RPMI7951 (cell line): ENCODE results near the gene NUDT3. TPM values are rescaled to one million over a fixed set of nuclear protein-coding genes. Genes with fewer than 3 reads are reported as not detected.
"Not testable (repeated sequence)": the region's sequence is repeated elsewhere in the genome, so short reads cannot be mapped to it uniquely, and the experiment has no call there.

Experiments used
- DNase-seq: peaks from one replicate; pipeline ENCODE4 v3.0.0-alpha.2; 2012; ENCODE audit warnings: low read depth
- total RNA-seq: library from RNA; depleted of rRNA; stranded (reverse); fragments of >200 nt; shearing (Covaris generic); gene quantifications from 2 replicates; pipeline ENCODE4 v1.2.3, GENCODE V29; 2014

NUDT3 gene
- total RNA-seq, 1 experiment from 2014 or later: 19.1 TPM

DNA sequence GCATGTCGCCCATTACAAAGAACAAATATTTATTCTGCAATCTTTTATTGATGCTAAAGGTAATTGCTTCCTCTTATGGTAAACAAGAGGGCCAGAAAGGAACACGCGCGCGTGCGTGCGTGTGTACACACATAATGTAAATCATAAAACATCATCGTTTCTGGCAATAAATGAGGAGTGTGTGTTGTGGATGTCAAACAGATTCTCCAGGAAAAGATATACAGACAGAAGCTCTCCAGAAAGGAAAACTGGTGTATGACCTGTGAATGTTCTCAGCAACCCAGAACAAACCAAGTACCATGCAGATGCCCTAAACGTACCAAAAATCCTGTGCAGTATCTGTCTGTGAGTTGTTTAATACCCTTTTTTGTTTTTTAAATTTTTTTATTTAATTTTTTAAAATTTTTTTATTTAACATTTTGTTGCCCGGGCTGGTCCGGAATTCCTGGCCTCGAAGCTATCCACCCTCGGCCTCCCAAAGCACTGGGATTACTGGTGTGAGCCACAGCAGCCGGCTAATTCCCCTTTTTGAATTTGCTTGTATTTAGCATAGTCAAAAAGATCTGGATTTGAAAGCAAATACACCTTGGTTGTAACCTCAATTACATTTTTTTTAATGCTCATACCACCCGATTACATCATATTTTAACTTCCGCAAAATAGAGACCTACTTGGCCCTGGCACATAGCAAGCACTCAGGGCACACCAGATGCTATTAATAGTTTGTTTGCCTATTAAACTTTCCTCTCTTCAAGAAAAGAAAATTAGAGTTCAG is 909 bp upstream of the NUDT3 start:
- DNase-seq: no peak

DNA sequence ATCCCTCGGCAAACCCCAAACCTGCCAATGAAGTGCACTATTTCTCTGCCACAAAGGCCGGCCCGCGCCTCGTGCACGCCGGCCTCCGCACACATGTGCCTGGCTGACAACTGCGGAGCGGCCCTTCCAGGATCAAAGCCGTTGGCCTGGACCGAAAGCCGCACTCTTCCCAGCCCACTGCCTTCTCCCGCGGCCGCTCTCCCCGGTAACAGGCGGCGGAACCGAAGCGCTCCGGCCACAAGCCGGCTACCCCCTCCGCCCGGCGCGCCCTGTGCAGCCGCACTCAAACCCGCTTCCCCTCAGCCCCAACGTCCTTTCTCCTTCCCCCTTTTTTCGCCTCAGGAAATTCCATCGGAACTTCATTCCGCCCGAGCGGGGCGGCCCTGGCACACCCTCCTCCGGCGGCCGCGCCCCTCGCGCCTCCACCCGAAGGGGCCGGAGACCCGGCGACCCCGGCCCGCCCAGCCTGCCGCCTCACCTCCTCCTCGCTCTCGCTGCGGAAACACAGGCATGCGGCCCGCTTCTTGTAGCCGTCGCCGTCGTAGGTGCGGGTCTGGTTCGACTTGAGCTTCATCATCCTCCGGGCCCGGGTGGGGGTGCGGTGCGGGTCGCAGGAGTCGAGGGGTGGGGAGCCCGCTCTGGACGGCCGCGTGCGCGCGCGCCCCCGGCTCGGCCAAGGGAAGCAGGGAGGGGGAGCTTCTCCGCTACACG is 528 bp downstream of the NUDT3 start:
- peak; percentile 69 for DNase-seq

DNA sequence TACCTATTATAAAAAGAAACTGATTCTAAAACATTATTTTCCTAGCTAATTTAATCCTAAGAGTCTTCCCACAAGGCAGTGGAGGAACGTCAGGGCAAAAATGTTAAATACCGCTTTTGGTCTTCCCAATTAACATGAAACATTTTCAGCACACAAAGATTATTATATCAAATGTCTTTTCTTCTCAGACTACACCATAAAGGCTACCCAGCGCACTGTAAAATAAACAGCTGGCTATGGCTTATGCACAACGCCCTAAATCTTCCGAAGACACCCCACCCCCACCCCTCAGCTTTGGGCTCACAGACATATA is 1.0 kb downstream of the NUDT3 start:
- DNase-seq: no peak

DNA sequence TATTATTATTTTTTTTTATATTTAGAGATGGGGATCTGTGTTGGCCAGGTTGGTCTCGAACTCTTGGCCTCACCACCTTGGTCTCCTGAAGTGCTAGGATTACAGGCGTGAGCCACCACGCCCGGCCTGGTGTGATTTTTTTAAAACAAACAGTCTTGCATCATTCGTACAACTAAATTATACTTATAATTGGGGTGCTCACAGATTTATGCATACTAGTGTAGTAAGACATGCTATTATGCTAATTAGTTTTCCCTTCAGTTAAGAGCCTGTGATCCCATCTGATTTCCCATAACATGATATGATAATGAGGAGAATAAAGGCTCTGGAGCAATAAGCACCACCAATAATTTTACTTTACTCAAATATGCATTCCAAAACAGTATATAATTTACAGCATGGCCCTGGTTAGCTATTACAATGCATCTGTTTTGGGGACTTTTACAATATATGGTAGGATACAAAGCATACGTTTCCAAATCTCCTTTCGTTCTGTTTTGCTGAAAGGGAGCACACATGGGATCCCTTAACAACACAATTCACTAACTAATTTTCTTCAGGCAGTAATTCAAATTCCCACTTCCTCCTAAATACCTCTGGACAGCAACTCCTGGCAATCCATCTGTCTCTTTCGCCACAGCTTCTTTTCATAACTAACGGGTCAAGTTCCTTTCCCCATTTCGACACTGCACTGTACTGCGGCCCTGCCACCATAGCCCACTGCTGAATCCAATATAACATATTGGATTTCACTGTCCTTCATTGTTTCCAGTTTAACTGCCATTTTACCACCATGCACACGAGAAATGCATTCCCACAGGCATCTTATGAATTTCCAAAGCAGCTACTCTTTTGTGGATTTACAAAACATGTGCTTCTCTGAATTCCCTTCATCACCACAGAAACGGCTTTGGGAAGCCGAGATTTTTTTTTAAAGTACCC is 1.7 kb downstream of the NUDT3 start:
- peak; percentile 76 for DNase-seq

- no peak for DNase-seq
These were observed 3.4 kb downstream of the NUDT3 start for GRCh38 chr6:34389034-34389433.

- DNase-seq: no peak
These were observed 4.0 kb downstream of the NUDT3 start for GRCh38 chr6:34388421-34388820.

- peak; percentile 77 for DNase-seq
These were observed 5.9 kb downstream of the NUDT3 start for GRCh38 chr6:34386316-34387137.

DNA sequence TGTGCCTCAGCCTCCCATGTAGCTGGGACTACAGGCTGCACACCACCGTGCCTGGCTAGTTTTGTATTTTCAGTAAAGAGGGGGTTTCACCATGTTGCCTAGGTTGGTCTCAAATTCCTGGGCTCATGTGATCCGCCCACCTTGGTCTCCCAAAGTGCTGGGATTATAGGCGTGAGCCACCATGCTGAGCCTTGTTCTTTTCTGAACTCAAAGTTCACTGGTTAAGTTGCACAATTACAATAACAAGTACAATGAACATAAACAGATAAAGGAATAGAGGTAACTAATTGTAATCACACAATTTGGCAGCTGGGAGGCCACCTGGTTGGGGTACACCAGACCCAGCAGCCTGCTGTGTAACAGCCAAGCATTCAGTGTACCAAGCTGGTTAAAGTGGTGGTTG is 6.7 kb downstream of the NUDT3 start:
- no peak for DNase-seq

- no peak for DNase-seq
These were observed 7.9 kb downstream of the NUDT3 start for GRCh38 chr6:34384321-34385153.

GRCh38 chr6:34383656-34384320 is 8.7 kb downstream of the NUDT3 start:
- no peak for DNase-seq

DNA sequence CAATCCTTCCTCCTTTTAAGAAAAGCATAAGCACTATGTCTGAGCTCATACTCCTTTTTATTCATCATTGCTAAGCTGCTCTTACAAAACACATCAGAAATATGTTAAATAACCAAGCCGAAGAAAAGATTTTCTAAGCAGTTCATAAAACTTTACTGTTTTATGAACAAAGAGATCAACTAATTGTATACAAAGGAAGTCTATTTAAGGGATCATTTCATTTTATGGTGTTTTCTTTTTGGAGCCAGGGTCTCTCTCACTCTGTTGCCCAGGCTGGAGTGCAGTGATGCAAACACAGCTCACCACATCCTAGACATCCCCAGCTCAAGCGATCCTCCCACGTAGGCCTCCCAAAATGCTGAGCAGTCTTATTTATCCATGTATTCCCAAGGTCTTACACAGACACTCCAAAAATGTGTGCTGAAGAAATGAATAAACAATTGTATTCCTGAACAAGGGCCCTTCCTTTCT is 9.3 kb downstream of the NUDT3 start:
- peak; percentile 49 for DNase-seq

DNA sequence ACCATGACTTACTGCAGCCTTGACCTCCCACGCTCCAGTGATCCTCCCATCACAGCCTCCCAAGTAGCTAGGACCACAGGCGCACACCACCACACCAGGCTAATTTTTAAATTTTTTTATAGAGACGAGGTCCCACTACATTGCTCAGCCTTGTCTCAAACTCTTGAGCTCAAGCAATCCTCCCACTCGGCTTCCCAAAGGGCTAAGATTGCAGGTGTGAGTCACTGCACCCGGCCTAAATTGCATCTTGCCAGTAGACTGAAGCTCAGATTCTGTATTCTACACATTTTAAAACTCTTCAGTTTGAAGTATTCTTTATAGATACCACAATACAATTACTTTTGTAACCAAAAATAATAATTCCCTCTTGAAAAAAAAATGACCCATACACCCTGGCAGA is 11.4 kb downstream of the NUDT3 start:
- no peak for DNase-seq

- peak; percentile 39 for DNase-seq
These were observed 14.0 kb downstream of the NUDT3 start for GRCh38 chr6:34378470-34378869.

DNA sequence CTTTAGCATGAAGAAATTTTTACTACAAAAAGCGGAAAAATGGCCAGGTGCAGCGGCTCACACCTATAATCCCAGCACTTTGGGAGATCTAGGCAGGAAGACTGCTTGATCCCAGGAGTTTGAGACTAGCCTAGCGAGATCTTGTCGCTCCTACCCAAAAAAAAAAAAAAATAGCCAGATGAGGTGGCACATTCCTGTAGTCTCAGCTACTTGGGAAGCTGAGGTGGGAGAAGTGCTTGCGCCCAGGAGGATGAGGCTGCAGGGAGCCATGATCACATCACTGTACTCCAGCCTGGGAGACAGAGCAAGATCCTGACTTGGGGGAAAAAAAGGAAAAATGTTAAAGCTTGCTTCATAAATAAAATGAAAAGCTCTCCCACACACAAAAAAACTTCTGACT is 14.5 kb downstream of the NUDT3 start:
- no peak for DNase-seq

DNA sequence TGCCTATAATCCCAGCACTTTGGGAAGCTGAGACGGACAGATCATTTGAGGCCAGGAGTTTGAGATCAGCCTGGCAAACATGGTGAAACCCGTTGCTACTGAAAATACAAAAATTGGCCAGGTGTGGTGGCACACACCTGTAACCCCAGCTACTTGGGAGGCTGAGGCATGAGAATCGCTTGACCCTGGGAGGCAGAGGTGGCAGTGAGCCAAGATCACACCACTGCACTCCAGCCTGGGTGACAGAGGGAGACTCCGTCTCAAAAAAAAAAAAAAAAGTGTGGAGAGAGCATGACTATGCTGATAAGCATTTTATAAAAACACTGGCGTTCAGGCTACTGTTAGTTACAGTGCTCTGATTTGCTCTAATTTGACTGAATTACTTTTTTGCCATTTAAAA is 14.9 kb downstream of the NUDT3 start:
- DNase-seq: not testable (repeated sequence)

GRCh38 chr6:34375833-34376232 is 16.6 kb downstream of the NUDT3 start:
- no peak for DNase-seq

- no peak for DNase-seq
These were observed 18.0 kb downstream of the NUDT3 start for GRCh38 chr6:34374508-34374907.

- DNase-seq: no peak
These were observed 18.4 kb downstream of the NUDT3 start for GRCh38 chr6:34374069-34374468.

- no peak for DNase-seq
These were observed 19.0 kb downstream of the NUDT3 start for GRCh38 chr6:34373511-34373910.

DNA sequence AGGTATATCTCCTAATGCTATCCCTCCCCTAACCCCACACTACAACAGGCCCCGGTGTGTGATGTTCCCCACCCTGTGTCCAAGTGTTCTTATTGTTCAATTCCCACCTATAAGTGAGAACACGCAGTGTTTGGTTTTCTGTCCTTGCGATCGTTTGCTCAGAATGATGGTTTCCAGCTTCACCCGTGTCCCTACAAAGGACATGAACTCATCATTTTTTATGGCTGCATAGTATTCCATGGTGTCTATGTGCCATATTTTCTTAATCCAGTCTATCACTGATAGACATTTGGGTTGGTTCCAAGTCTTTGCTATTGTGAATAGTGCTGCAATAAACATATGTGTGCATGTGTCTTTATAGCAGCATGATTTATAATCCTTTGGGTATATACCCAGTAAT is 20.6 kb downstream of the NUDT3 start:
- DNase-seq: not testable (repeated sequence)
